Mucosa of rectum (tissue), 2 donors: ENCODE results near the gene RAB11FIP4.
A peak's percentile ranks its signal among the peaks of the same experiment; 100 is the strongest.

ENCODE experiments used
- H3K27ac ChIP-seq, 2 donors: one replicate each; pipeline ENCODE4 v1.7.0; 2013; ENCODE audit warnings: inconsistent platforms in 2 of 2, low read depth in 2 of 2, low read length in 2 of 2
- H3K27me3 ChIP-seq, 2 donors: one replicate each; pipeline ENCODE4 v1.7.0; 2013; ENCODE audit warnings: low read length in 2 of 2; ENCODE audit not compliant: control insufficient read depth in 2 of 2, insufficient read depth in 2 of 2
- H3K36me3 ChIP-seq, 2 donors: one replicate each; pipeline ENCODE4 v1.7.0; 2013; ENCODE audit warnings: low read length in 2 of 2; ENCODE audit not compliant: control insufficient read depth in 2 of 2, insufficient read depth in 2 of 2
- H3K4me1 ChIP-seq, 2 donors: one replicate each; pipeline ENCODE4 v1.7.0; 2013; ENCODE audit warnings: low read length in 2 of 2, mild to moderate bottlenecking in 1 of 2; ENCODE audit not compliant: control insufficient read depth in 2 of 2, insufficient read depth in 2 of 2
- H3K4me3 ChIP-seq, 2 donors: one replicate each; pipeline ENCODE4 v1.7.0; 2013; ENCODE audit warnings: low read length in 2 of 2
- H3K9ac ChIP-seq, 2 donors: one replicate each; pipeline ENCODE4 v1.7.0; 2013; ENCODE audit warnings: low read length in 2 of 2, low read depth in 1 of 2, mild to moderate bottlenecking in 1 of 2
- H3K9me3 ChIP-seq, 2 donors: one replicate each; pipeline ENCODE4 v1.7.0; 2013; ENCODE audit warnings: low read length in 2 of 2; ENCODE audit not compliant: control insufficient read depth in 2 of 2
- donor health status: healthy.
- donor health status: Normal muscosa, but diverticular disease.

Gene RAB11FIP4

GRCh38 chr17:31538080-31538762 lies 146.7 kb downstream of the RAB11FIP4 start:
- Histone ChIP-seq H3K36me3 (no peaks in the 10 kb centered on the region), H3K4me1 (peaks cover 0 to 7% of the 10 kb centered on the region in 2 donors), H3K9ac (no peak overlapping the region), H3K9me3 (no peaks in the 10 kb centered on the region), H3K4me3 (no peak overlapping the region), H3K27me3 (no peaks in the 10 kb centered on the region), H3K27ac (peak overlapping the region; percentile 41 to 56)

- no peak overlapping the region for H3K9ac ChIP-seq
- H3K9me3 ChIP-seq: no peaks in the 10 kb centered on the region
- H3K4me1 ChIP-seq: peaks cover 0 to 7% of the 10 kb centered on the region in 2 donors
- no peaks in the 10 kb centered on the region for H3K27me3 ChIP-seq
- H3K36me3 ChIP-seq: no peaks in the 10 kb centered on the region
- H3K27ac ChIP-seq: no peak overlapping the region
- H3K4me3 ChIP-seq: no peak overlapping the region
These were observed 149.3 kb downstream of the RAB11FIP4 start for GRCh38 chr17:31540602-31541307.

- no peak overlapping the region for H3K9ac ChIP-seq
- no peak overlapping the region for H3K27ac ChIP-seq
- H3K4me3 ChIP-seq: no peak overlapping the region
- H3K9me3 ChIP-seq: no peaks in the 10 kb centered on the region
- H3K27me3 ChIP-seq: no peaks in the 10 kb centered on the region
- H3K36me3 ChIP-seq: no peaks in the 10 kb centered on the region
- H3K4me1 ChIP-seq: peaks cover 0 to 7% of the 10 kb centered on the region in 2 donors
These were observed 150.1 kb downstream of the RAB11FIP4 start for GRCh38 chr17:31541559-31541958.

GRCh38 chr17:31544186-31544585 lies 152.7 kb downstream of the RAB11FIP4 start:
- Histone ChIP-seq H3K4me1 (peaks cover 0 to 5% of the 10 kb centered on the region in 2 donors), H3K27ac (no peak overlapping the region), H3K27me3 (no peaks in the 10 kb centered on the region), H3K4me3 (no peak overlapping the region), H3K9ac (no peak overlapping the region), H3K9me3 (no peaks in the 10 kb centered on the region), H3K36me3 (no peaks in the 10 kb centered on the region)

GRCh38 chr17:31546650-31547049 lies 155.2 kb downstream of the RAB11FIP4 start:
- no peak overlapping the region for H3K27ac ChIP-seq
- H3K4me3 ChIP-seq: no peak overlapping the region
- H3K4me1 ChIP-seq: peaks cover 0 to 9% of the 10 kb centered on the region in 2 donors
- no peaks in the 10 kb centered on the region for H3K27me3 ChIP-seq
- no peaks in the 10 kb centered on the region for H3K9me3 ChIP-seq
- no peaks in the 10 kb centered on the region for H3K36me3 ChIP-seq
- H3K9ac ChIP-seq: no peak overlapping the region

- H3K9me3 ChIP-seq: no peaks in the 10 kb centered on the region
- H3K27ac ChIP-seq: no peak overlapping the region
- no peaks in the 10 kb centered on the region for H3K27me3 ChIP-seq
- no peaks in the 10 kb centered on the region for H3K36me3 ChIP-seq
- H3K4me1 ChIP-seq: peaks cover 0 to 9% of the 10 kb centered on the region in 2 donors
- H3K9ac ChIP-seq: peak overlapping the region in 1 of 2 donors; percentile 88
- peak overlapping the region; percentile 84 to 85 for H3K4me3 ChIP-seq
These were observed 157.2 kb downstream of the RAB11FIP4 start for GRCh38 chr17:31548709-31549108.

- peak overlapping the region; percentile 88 to 95 for H3K27ac ChIP-seq
- peak overlapping the region; percentile 84 to 85 for H3K4me3 ChIP-seq
- no peaks in the 10 kb centered on the region for H3K27me3 ChIP-seq
- H3K36me3 ChIP-seq: no peaks in the 10 kb centered on the region
- peaks cover 0 to 9% of the 10 kb centered on the region in 2 donors for H3K4me1 ChIP-seq
- no peaks in the 10 kb centered on the region for H3K9me3 ChIP-seq
- peak overlapping the region; percentile 70 to 88 for H3K9ac ChIP-seq
These were observed 157.6 kb downstream of the RAB11FIP4 start for GRCh38 chr17:31549121-31549524.

- Histone ChIP-seq H3K9me3 (no peaks in the 10 kb centered on the region), H3K27me3 (no peaks in the 10 kb centered on the region), H3K36me3 (no peaks in the 10 kb centered on the region), H3K4me1 (peaks cover 0 to 9% of the 10 kb centered on the region in 2 donors), H3K27ac (peak overlapping the region; percentile 88 to 95), H3K4me3 (peak overlapping the region; percentile 84 to 85), H3K9ac (peak overlapping the region; percentile 70 to 88)
These were observed 158.3 kb downstream of the RAB11FIP4 start for GRCh38 chr17:31549525-31550388.

- peak overlapping the region; percentile 69 to 79 for H3K4me3 ChIP-seq
- H3K4me1 ChIP-seq: peaks cover 0 to 9% of the 10 kb centered on the region in 2 donors
- no peaks in the 10 kb centered on the region for H3K27me3 ChIP-seq
- no peaks in the 10 kb centered on the region for H3K36me3 ChIP-seq
- H3K9me3 ChIP-seq: no peaks in the 10 kb centered on the region
- peak overlapping the region; percentile 67 to 95 for H3K27ac ChIP-seq
- peak overlapping the region; percentile 18 to 75 for H3K9ac ChIP-seq
These were observed 159.0 kb downstream of the RAB11FIP4 start for GRCh38 chr17:31550389-31551056.
